Kidney capillary endothelial cell (primary cell): ENCODE results near the gene PGA5.
A peak's percentile ranks its signal among the peaks of the same experiment; 100 is the strongest.

ENCODE experiments used
- DNase-seq: peaks from one replicate; pipeline ENCODE4 v3.0.0-alpha.2; 2018; ENCODE audit warnings: low spot score

PGA5 gene

DNA sequence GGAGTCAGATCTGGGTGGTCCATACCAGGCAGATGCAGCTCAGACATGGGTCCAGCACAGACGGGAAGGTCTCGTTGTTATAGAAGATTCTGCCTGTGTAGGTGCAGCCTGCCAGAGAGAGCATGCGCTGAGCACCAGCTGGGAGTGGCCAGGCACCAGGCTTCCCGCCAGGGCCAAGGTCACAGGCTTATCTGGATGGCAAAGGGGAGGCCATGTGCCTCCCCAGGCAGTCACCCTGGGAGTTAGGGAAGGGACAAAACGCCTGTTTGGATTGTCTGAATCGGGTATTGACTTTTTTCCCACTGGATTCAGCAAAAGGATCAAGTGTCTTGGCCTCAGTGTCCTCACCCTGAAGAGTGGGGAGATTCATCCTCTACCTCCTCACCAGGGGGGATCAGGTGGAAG lies 26.5 kb downstream of the PGA5 start:
- no peak for DNase-seq

DNA sequence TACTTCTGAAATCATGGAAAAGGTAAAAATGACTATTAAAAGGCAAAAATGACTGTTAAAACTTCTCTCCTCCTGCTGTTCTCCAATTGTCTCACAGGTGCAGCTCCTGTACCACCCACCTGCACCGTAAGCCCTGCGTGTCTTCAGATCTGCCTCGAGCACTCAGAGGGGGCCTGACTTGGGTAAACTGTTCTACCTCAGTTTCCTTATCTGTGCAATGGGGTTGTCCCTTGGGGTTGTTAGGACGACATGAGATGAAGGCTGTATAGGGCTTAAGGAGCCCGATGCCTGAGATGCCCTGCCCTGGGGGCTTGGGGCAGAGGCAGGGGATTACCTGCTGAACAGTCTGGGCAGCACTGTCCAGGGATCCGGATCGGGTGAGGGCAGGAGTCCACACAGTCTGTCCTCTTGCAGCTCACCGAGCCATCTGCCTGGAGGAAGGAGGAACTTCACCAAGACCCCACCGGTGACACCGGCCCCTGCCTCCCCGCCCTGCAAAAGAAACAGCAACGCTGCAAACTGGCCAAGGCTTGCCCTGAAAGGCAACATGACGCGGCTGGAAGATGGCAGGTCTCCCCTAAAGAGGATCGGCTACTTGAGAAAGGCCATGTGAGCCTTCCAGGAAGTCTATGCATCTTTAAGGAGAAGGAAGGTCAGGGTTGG lies 27.7 kb downstream of the PGA5 start:
- DNase-seq = no peak

DNA sequence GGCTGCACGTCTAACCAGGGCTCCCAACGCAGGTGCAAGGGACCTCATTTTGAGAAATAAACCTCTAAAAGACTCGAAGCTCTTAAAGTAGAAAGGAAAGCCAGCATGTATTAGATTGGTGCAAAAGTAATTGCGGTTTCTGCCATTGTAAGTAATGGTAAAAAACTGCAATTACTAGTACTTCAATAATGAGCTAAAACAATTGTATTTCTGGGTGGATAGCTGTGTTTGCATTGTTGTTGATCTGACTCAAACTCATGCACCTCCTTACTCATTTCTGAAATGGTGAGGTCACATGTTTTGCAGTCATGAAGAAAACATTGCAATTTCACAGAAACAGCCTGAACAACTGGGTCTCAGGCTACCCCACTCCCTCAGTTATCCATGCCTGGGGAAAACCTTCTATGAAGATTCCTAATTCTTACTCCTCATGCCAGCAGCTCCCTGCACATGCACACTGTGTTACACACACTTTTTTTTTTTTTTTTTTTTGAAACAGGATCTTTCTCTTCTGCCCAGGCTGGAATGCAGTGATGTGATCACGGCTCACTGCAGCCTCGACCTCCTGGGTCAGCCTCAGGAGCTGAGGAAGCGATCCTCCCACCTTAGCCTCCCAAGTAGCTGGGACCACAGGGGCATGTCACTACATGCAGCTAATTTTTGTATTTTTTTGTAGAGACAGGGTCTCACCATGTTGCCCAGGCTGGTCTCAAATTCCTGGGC lies 29.5 kb downstream of the PGA5 start:
- peak; percentile 58 for DNase-seq

DNA sequence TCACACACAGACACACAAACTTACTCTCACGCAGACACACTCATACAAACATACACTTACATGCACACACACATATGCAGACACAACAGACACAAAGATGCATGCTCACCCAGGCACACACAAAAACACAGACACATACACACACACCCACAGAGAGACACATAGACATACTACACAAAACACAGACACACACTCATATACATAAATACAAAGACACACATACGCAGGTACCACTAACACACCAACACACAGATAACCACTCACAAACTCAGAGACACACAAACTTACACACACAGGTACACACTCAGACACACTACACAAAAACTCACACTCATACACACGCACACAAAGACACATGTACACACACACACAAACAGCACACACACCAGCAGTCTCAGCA lies 31.8 kb downstream of the PGA5 start:
- DNase-seq = no peak

DNA sequence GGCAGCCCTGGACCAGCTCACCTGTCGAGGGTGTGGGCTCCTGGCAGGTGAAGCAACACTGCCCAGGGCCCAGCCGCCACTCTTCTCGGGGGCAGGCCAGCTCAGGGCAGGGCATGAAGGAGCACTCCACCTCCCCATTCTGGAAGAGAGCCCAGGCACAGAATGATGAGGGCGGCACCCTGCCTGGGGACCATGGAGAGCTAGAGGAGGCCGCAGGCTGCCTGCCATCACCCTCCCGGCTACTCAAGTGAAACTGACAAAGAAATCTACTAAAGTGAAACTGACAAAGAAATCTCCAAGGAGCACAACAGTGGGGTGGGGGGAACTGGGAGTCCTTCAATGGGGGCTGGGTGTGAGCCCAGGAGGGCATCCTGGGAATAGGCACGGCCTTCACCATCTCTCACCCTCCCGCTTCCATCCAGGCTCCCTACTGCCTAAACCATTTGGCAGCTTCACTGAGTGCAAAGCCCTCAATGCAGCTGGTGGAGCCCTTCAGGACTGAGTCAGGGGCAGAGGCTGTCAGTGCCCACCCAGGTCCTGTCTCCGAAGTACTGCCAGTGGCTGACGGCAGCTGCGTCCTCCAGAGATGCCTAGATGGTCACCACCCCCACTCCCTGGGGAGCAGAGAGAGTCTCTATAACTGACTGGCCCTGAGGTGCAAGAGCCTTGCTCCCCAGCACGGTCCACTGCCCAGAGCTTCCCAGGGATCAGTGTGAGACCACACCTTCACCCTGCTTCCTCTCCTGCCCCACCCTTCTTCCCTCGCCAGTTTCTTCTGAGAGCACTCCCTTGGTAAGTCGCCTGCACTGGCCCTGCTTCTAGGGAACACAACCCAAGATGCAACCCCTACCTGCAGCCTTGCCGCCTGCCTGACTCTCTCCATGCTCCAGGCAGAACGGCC lies 32.5 kb downstream of the PGA5 start:
- no peak for DNase-seq

DNA sequence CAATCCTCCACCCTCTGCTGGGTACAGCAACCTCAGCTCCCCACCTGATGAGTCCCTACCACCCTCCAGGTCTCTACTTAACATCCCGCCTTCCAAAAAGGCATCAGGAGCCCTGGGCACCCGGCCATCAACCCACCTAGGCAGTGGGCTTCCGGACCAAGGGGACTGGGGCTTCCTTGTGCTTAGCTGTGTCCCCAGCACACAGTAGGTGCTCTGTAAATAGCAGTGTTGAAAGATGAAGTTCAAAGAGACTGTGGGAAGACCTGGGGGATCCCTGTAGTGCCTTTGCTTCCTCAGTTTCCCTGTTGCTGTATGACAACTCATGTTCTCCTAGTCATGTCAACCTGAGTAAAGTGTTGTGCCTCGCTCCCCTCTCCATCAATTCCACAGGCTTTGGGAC lies 33.1 kb downstream of the PGA5 start:
- DNase-seq = no peak

DNA sequence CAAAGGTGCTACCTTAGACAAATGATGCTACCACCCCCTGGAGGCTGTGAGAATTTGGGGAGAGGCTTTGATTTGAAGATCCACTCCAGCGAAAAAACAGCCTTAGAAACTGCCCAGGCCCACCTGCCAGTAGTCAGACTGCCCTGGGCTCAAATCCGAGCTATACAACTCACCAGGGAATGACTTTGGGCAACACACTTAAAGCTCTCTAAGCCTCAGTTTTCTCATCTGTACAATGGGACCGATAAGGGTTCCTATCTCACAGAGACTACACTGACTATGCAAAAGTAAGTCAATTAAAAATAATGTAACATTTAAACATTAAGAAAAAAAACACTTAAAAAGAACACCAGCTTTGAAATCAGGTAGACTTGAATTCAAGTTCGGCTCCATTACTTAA lies 34.2 kb downstream of the PGA5 start:
- no peak for DNase-seq

DNA sequence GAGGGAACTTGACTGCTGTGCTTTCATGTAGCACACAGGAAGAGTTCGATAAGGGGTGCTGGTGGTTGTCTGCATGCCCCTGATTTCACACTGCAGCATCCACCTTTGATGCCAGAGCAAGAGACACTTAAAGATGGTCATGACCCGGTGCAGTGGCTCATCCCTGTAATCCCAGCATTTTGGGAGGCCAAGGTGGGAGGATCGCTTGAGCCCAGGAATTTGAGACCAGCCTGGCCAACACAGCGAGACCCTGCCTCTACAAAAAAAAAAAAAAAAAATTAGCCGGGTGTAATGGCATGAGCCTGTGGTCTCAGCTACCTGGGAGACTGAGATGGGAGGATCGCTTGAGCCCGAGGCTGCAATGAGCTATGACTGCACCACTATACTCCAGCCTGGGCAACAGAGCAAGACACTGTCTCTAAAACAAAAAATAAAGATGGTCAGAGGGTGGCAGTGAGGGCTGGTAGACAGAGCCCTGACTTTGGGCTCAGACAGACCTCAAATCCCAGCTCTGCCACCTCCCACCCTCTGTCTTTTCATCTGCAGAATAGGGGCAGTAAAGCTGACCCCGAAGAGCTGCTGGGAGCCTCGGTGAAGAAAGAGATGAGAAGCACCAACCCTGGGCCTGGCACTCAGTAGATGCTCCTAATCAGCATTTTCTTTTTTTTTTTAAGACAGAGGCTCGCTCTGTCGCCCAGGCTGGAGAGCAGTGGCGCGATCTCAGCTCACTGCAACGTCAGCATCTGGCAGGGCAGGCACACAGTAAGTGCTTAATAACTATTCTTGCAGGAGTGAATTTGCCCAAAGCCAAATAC lies 36.4 kb downstream of the PGA5 start:
- DNase-seq = no peak

DNA sequence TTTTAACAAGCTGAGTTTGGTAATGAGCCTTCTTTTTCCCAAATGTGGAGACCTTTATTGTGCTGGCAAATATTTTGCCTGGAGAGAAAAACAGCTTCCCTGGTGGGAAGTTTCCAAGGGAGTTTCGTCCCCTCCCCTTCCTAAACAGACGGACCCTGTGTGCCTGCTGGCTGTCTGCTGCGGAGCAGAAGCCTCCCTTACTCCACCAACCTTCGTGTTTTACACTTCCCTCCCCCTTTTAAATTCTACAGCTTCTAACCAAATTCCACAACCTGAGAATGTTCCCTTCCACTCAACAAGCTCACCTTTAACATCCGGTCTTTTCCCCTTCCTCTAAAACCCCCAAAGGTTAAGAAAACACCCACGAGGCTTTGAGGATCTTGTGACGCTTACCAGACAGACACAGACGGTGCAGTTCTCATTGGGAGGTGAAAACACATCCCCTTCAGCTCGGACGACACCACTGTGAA lies 37.1 kb downstream of the PGA5 start:
- no peak for DNase-seq

DNA sequence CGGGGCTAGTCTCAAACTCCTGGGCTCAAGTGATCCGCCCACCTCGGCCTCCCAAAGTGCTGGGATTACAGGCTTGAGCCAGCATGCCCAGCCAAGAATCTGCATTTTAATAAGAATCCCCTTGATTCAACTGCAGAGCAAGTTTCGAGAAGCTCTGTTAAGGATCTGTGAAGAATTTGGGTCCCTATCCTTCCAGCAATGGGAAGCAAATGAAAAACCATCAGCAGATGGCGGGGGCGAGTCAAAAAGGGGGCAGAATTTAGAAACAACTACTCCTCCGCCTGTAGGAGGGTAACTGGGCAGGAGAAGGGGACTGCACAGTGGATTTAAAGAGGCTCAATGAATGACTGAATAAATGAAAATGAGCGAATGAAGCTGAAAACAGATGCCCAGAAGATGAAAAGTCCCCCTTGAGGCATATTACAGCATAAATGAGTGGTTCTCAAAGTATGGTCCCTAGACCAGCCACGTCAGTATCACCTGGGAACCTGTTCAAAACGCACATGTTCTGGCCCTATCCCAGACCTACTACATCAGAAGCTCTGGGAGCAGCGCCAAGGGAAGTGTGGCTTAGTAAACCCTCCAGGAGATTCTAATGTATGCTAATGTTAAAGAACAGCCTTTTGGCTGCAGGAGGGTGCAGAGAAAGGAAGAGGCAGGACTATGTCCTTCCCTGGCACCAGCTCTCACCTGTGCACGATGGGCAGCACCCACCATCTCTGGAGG lies 39.1 kb downstream of the PGA5 start:
- DNase-seq = no peak

DNA sequence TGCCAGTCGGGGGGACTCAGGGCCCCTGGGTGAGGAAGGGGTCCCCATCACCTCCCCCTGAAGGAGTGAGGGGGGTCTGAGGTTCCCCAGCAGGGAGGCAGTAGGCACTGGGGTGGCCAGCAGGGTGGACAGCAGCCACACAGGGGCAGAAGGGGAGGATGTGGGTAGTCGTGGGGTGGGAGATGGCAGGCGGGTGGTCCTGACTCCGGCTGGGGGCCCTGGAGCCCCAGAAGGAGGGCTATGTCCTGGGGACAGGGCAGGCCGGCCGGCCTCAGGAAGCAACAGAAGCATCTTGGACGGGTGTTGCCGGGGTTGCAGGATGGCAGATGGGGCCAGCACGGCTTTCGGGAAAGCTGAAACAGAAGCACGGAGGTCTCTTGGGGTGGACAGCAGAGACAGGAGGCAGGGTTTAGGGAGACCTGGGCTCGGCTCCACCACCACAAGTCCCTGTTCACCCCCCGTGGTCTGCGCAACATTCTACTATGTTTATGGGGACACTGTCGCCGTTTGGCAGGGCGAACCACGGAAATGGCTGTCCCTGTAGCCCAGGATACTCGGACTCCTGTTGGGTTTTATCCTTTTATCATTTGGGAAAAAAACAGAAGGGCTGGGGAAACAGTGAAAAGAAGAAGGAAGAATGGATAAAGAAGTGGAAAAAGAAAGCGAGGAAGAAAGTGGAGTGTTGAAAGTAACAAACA lies 40.1 kb downstream of the PGA5 start:
- no peak for DNase-seq

DNA sequence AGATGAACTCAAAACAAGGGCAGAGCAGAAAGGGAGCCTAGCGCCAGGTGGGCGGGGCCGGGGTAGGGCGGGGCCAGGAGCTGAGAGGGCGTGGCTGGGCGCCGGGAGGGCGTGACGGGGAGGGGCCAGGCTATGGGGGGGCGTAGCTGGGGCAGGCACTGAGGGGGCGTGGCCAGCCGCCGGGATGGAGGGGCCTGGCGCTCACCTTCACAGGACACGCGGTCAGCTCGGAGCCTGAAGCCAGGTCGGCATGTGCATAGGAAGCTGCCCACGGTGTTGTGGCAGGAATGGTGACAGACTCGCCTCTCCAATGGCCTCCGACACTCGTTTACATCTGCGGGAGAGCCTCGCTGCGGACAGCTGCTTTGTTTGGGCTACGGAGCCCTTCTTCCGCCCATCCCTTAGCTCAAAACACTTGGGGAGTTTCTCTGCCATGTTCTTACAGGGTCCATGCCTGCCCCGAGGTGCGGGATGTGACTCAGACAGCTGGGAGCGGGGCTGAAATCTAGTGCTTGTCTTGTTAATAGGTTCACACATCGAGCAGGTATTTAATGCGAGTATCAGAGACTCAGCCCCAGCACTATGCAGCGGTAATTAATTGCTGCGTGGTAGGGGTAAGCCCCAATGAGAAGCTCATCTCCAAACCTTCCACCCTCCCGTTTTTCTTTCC lies 40.7 kb downstream of the PGA5 start:
- DNase-seq = no peak

DNA sequence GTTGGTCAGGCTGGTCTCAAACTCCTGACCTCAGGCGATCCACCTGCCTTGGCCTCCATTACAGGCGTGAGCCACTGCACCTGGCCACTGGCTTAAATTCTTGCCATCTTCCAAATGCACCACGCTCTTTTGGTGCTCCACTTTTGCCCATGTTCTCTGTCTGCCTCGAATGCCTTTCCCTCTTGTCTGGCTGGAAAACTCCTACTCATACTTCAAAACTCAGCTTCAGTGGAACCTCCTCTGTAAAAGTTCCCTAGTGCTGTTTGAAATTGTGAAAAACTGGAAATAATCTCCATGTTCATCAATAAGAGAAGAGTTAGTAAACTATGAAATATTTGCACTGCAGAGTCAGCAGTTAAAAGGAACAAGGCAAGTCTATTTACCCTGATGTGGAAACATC lies 42.6 kb downstream of the PGA5 start:
- DNase-seq = no peak

DNA sequence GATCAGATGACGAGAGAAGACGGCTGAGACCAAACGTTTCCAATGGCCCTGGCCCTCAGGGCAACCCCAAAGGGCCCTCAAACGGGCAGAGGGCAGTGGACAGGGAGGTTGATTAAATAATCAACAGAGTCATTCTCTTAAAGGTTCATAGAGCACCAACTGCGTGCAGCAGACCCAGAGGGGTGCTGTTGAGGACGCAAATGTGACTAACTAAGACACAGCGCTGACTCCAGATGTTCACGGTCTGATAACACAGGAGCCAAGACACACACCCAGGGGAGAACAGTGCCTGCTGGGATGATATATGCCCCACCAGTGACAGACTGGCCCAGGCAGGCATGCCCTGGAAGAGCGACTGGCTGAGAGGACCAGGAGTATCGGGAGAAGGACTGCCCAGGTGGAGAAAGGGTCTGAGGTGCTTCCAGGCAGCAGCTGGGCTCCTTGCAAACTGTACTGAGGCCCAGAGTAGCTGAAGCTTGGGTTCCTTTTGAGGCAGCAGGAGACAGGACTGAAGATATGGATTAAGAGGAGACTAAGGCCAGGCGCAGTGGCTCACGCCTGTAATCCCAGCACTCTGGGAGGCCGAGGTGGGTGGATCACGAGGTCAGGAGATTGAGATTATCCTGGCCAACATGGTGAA lies 46.5 kb downstream of the PGA5 start:
- no peak for DNase-seq

DNA sequence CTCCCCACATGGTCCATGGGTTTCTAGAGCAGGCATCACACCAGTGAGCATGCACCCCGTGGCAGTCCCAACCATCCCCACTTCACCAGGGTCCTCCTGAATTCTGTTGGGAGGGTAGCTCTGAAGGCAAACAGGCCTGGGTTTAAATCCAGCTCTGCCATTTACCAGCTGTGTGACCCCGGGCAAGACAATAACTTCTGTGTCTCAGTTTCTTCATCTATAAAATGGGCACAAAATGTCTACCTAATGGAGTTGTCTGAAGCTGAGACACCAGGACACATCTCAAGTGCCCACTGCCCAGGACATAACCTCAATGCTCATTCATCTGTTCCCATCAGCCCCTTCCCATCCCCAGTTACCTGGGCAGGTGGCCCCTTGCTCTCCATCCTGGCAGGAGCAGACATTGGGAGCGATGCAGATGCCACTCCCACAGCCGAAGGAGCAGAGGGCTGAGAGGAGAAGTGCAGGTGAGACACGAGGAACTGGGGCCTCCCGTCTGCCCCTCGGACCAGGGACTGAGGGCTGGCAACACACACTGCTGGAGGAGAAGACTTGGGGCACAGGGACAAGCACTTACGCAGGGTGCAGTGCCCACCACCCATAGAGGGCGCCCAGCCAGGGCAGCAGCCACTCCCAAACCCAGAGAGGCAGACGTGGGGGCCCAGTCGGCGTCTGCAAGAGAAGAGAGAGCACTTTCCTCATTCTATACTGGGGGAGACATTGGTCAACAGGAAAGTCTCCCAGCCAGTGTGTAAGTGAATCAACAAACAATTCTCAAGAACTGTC lies 50.1 kb downstream of the PGA5 start:
- no peak for DNase-seq

DNA sequence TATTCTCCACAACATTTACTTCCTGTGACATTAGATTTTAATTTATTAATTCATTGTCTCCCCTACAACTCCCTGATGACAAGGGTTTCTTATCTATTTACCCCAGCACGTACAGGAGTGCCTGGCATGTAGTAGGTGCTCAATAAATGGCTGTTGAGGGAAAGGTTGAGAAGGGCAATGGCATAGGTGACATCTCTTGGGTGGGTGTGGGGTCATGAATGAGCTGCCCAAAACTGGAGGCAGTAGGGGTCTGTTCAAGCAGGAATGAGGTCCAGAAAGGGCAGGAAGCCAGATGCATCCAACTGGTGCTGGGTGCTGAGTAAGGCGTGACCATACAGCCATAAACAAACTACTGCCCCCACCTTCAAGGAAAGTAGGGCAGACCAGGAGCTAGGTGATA lies 51.4 kb downstream of the PGA5 start:
- DNase-seq = no peak

DNA sequence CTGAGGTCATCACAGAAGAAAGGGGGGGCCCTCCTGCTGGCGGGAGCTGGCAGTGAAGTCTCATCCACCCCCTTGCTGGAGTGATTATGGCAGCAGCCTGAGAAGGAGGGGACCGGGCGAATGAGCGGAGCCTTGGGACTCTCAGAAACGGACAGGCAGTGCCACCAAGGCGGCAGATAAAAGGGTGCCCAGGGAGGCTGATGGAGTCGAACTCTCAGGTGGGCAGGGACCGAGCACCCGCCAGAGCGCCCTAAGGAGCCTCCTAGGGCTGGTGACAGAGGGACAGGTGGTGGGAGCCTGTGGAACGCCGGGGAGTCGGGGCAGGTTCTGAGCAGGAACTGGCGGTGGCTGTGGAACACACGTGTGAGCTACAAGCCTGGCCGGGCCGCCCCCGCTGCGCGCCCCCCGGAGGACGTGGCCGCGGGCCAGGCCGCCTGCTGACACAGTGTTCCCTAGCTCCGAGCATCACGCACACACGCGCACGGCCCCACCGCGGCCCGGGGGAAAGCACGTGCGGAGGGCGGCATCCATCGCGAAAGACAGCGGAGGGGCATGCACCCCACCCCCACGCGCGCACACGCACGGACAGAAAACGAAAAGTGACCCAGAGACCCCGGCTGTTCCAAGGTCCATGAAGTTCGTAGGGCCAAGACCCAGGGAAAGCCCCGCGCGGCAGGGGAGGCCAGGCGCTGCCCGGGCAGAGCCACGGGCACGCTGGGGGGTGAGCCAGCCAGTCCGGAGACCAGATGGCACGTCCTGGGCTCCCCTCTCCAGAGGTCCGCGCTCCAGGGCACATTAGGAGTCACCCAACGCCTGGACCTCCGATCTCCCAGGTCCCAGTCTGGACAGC lies 53.1 kb downstream of the PGA5 start:
- no peak for DNase-seq
